Esophagus muscularis mucosa (tissue), 3 donors: Measurements from ENCODE around the gene GALM.

Experiments used
- POLR2A ChIP-seq: fragments of 450-650 bp; IDR thresholded peaks from one replicate; pipeline ENCODE4 v1.6.1; 2017; ENCODE audit warnings: antibody characterized with exemption, moderate library complexity, mild to moderate bottlenecking, low read depth
- TF ChIP-seq, protein P1 (sequence below), 3 experiments: fragments of 200-600 bp in 2 of 3; fragments of 450-650 bp in 1 of 3; sonication (generic) in 2 of 3; IDR thresholded peaks; one replicate each; pipeline ENCODE4 v1.5.1; 2017 to 2019; ENCODE audit warnings: antibody characterized with exemption in 3 of 3, mild to moderate bottlenecking in 2 of 3, moderate library complexity in 1 of 3

DNA sequence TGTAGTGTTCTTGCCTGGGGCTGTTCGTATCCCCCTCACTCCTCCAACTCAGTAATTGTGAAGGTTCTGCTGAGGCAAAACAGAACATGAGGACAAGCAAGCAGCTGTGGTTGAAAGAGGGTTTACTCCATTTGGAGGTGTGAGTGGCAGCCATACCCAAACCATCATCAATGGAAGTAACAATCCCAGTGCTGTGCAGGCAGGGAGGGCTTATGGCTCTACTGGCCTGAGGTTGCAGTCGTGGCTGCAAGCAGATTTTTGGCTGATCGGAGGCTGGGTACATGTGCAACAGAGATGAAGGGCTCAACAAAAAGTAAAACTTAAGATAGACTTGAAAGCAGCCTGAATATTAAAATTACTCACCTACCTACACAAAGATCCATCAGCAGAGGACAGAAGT is 72.0 kb downstream of the GALM start:
- TF ChIP-seq, protein P1, sequence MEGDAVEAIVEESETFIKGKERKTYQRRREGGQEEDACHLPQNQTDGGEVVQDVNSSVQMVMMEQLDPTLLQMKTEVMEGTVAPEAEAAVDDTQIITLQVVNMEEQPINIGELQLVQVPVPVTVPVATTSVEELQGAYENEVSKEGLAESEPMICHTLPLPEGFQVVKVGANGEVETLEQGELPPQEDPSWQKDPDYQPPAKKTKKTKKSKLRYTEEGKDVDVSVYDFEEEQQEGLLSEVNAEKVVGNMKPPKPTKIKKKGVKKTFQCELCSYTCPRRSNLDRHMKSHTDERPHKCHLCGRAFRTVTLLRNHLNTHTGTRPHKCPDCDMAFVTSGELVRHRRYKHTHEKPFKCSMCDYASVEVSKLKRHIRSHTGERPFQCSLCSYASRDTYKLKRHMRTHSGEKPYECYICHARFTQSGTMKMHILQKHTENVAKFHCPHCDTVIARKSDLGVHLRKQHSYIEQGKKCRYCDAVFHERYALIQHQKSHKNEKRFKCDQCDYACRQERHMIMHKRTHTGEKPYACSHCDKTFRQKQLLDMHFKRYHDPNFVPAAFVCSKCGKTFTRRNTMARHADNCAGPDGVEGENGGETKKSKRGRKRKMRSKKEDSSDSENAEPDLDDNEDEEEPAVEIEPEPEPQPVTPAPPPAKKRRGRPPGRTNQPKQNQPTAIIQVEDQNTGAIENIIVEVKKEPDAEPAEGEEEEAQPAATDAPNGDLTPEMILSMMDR (IDR thresholded peaks at IDR 0.05): no peak
- no peak for TF ChIP-seq POLR2A
